Activated naive CD8-positive, alpha-beta T cell treated with anti-CD3 and anti-CD28 coated beads, Interleukin-2, amount 10 ng/mL, durations not matched to agents 7 days and 5 days (primary cell): ENCODE measurements around the gene WDR74. TPM values are rescaled to one million over a fixed set of nuclear protein-coding genes. Genes with fewer than 3 reads are reported as not detected.

Experiments
- ATAC-seq: fragments of 150-1000 bp; cut with Tn5 transposase; one replicate; pipeline ENCODE4 v1.10.0; 2021; ENCODE audit warnings: low read depth, moderate library complexity
- POLR2A ChIA-PET: fragments of 350-600 bp; sonication (Branson Sonifier 250); formaldehyde crosslinking; loops from one replicate; lab custom pipeline; 2021; ENCODE audit warnings: antibody characterized with exemption; lab: Charles Lee
- DNase-seq: peaks from one replicate; pipeline ENCODE4 v3.0.0; 2021
- H3K27ac Mint-ChIP-seq: one replicate; pipeline ENCODE4 v1.8.0; 2022; ENCODE audit warnings: mild to moderate bottlenecking, mixed read lengths
- H3K27me3 Mint-ChIP-seq: one replicate; pipeline ENCODE4 v1.8.0; 2022; ENCODE audit warnings: mild to moderate bottlenecking, moderate library complexity, mixed read lengths
- H3K36me3 Mint-ChIP-seq: one replicate; pipeline ENCODE4 v1.8.0; 2021; ENCODE audit warnings: mild to moderate bottlenecking, mixed read lengths
- H3K4me1 Mint-ChIP-seq: one replicate; pipeline ENCODE4 v1.8.0; 2021; ENCODE audit warnings: mixed read lengths
- H3K4me3 Mint-ChIP-seq: one replicate; pipeline ENCODE4 v1.8.0; 2022; ENCODE audit warnings: mild to moderate bottlenecking, moderate library complexity, mixed read lengths
- H3K9me3 Mint-ChIP-seq: one replicate; pipeline ENCODE4 v1.8.0; 2021; ENCODE audit warnings: mixed read lengths
- total RNA-seq, 2 experiments: library from RNA; stranded (reverse); gene quantifications; one replicate each; pipeline ENCODE4 v1.2.3, GENCODE V29; 2021

Gene WDR74
- 10 to 100 TPM; 75.2 to 78.0 TPM for total RNA-seq

DNA sequence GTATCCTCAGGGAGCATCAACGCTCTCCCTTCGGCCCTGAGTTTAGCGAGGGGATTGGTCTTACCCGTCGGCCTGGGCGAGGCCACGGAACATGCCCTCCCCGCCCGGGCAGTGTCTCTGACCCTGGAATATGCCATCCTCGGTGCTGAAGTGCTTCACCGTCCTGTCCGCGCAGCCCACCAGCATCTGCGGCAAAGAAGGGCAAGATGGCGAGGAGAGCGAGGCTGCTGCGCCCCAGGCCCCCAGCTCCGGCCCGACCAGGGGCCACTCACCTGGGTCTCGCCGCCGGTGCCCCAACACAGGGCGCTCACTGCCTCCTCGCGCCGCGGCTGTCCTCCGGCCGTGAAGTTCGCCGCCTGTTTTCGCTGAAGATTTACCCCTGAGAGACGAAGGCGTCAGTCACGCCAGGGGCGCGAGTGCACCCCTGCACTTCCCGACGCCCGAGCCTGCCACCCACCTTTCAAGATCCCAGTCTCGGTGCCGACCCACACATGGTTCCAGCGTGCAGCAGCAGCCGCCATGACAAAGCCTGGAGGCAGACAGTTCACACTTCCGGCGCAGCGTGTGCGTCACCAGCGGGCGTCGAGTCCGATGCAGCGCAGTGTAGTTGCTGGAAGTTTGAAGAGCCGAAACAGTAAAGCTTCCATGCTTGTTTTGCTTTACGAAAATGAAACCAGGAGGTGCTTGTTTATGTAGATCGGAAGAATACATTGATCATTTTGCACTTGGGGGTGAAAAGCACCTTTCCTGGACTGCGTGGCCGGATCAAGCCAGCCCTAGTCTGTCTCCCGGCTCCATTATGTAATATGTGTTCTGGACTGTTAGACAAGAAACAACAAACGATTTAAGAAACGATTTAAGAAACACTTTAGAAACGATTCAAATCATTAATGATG is at the start of gene WDR74:
TSS of gene WDR74 (minus strand) at position 541 of the 896 bp plus-strand sequence. CDS start at position 521, 20 bp downstream.
- ATAC-seq (peak; percentile 53), DNase-seq (peak; percentile 88)
- H3K36me3 Mint-ChIP-seq = peaks cover 12% of the 10 kb centered on the region
- no peak within 1 kb of the TSS for H3K4me3 Mint-ChIP-seq
- POLR2A ChIA-PET = interaction anchor here (0.6 to 4.2 kb wide), 26 partner anchors 7 to 1422 kb away, joined by 3 to 429 read pairs (median 22); partner anchors contain the start of genes B3GAT3, C11orf98, CSKMT and FERMT3
- H3K9me3 Mint-ChIP-seq = no peaks in the 10 kb centered on the region
- H3K4me1 Mint-ChIP-seq = peaks cover 26% of the 10 kb centered on the region
- no peak within 1 kb of the TSS for H3K27ac Mint-ChIP-seq
- H3K27me3 Mint-ChIP-seq = no peaks in the 10 kb centered on the region

DNA sequence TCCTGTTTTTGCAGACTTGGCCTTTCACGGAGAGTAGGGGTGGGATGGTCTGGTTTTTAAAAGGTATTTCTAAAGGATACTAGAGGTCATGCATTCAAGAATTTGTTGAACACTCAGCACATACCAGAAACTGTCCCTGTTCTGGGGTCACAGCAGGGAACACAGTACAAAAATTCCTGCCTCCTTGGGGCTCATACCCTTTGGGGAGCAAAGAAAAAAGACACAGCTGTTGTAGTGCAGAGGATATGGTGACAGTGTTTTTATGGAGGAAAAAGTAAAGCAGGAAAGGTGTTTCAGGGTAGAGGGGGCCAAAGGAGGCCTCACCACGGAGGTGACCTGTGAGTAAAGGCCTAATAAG is 49.7 kb upstream of the WDR74 start:
- no peaks in the 10 kb centered on the region for H3K9me3 Mint-ChIP-seq
- no peak for DNase-seq

DNA sequence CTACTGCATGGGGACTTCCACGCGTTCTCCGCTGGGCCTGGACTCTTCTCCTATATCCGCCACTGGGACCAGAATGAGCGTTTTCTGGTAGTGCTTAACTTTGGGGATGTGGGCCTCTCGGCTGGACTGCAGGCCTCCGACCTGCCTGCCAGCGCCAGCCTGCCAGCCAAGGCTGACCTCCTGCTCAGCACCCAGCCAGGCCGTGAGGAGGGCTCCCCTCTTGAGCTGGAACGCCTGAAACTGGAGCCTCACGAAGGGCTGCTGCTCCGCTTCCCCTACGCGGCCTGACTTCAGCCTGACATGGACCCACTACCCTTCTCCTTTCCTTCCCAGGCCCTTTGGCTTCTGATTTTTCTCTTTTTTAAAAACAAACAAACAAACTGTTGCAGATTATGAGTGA is 49.0 kb upstream of the WDR74 start:
- no peak for ATAC-seq
- POLR2A ChIA-PET = no interaction called here
- peaks cover 42% of the 10 kb centered on the region for H3K36me3 Mint-ChIP-seq
- H3K9me3 Mint-ChIP-seq = no peaks in the 10 kb centered on the region
- DNase-seq = no peak
- peaks cover 27% of the 10 kb centered on the region for H3K4me1 Mint-ChIP-seq
- no peak overlapping the region for H3K4me3 Mint-ChIP-seq
- peak overlapping the region; percentile 15 for H3K27ac Mint-ChIP-seq
- no peaks in the 10 kb centered on the region for H3K27me3 Mint-ChIP-seq

More for the DNA sequence above, 49.7 kb upstream of the WDR74 start:
- Mint-ChIP-seq H3K4me1 (peaks cover 20% of the 10 kb centered on the region), H3K4me3 (no peak overlapping the region), H3K27me3 (no peaks in the 10 kb centered on the region), H3K27ac (peak overlapping the region; percentile 9), H3K36me3 (peaks cover 35% of the 10 kb centered on the region)
- POLR2A ChIA-PET = interaction anchor here (0.9 to 1.4 kb wide), 2 partner anchors 34 to 48 kb away, joined by 3 to 5 read pairs; no protein-coding TSS in a partner anchor
- no peak for ATAC-seq

DNA sequence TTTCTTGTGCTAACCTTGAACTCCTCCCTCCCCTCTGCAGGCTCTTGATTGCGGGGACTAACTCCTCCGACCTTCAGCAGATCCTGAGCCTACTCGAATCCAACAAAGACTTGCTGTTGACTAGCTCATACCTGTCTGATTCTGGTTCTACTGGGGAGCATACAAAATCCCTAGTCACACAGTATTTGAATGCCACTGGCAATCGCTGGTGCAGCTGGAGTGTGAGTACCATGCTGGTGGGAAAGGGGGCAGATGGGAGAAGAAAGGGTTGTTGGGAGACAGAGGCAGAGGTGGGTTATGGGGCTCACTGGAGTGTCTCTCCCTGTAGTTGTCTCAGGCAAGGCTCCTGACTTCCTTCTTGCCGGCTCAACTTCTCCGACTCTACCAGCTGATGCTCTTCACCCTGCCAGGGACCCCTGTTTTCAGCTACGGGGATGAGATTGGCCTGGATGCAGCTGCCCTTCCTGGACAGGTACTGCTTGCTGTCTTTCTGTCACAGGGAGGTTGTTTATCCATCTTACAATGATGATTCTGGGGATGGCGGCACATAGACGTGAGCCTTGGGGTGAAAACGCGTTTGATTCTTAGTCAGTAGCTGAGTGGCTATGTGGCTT is 45.9 kb upstream of the WDR74 start:
- no peaks in the 10 kb centered on the region for H3K9me3 Mint-ChIP-seq
- H3K27ac Mint-ChIP-seq = peak overlapping the region; percentile 58
- POLR2A ChIA-PET = interaction anchor here (0.6 to 1.7 kb wide), 4 partner anchors 44 to 330 kb away, joined by 3 to 7 read pairs (median 4); no protein-coding TSS in a partner anchor
- ATAC-seq (no peak), DNase-seq (no peak)
- H3K4me1 Mint-ChIP-seq = peaks cover 37% of the 10 kb centered on the region
- H3K27me3 Mint-ChIP-seq = no peaks in the 10 kb centered on the region
- peaks cover 61% of the 10 kb centered on the region for H3K36me3 Mint-ChIP-seq
- peak overlapping the region; percentile 43 for H3K4me3 Mint-ChIP-seq

DNA sequence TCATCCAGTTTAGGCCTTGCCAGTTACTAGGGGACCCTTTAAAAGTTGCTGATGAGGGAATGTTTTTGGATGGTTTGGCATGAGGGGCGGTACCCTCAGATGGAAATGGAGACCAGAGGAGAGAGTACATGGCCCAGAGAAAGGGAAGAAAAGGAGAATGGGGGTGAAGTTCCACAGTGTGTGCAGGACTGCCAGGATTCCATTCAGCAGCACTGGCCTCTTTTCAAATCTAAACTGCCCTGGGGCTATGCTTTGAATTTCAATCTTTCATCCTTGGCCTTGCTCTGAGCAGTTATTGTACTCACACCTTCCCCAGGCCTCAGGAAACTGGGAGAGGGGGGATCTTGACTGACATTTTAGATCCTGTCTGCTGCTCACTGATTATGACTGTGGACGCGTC is 44.3 kb upstream of the WDR74 start:
- Mint-ChIP-seq H3K4me3 (peak overlapping the region; percentile 100), H3K4me1 (peaks cover 43% of the 10 kb centered on the region), H3K27ac (peak overlapping the region; percentile 100), H3K36me3 (peaks cover 54% of the 10 kb centered on the region), H3K9me3 (no peaks in the 10 kb centered on the region), H3K27me3 (no peaks in the 10 kb centered on the region)
- POLR2A ChIA-PET = interaction anchor here (1.0 to 6.2 kb wide), 4 partner anchors 22 to 95 kb away, joined by 4 to 117 read pairs (median 43); partner anchors contain the start of gene TMEM179B
- DNase-seq (no peak), ATAC-seq (no peak)

- Mint-ChIP-seq H3K4me1 (peaks cover 40% of the 10 kb centered on the region), H3K27ac (peak overlapping the region; percentile 100), H3K27me3 (no peaks in the 10 kb centered on the region), H3K4me3 (peak overlapping the region; percentile 100), H3K36me3 (peaks cover 52% of the 10 kb centered on the region), H3K9me3 (no peaks in the 10 kb centered on the region)
- no peak for ATAC-seq
- POLR2A ChIA-PET = interaction anchor here (0.6 to 6.2 kb wide), 8 partner anchors 21 to 681 kb away, joined by 3 to 117 read pairs (median 16); partner anchors contain the start of genes PLAAT2, STX5, TEX54 and TMEM179B
- no peak for DNase-seq
These were observed 43.6 kb upstream of the WDR74 start for GRCh38 chr11:62882788-62883501.

DNA sequence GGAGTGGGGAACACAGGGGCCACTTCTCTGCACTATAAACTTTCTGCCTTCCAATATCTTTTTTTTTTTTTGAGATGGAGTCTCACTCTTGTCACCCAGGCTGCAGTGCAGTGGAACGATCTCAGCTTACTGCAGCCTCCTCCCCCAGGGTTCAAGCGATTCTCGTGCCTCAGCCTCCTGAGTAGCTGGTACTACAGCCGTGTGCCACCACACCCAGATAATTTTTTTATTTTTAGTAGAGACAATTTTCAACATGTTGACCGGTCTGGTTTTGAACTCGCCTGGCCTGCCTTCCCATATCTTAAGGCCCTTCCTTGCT is 43.0 kb upstream of the WDR74 start:
- POLR2A ChIA-PET = interaction anchor here (0.6 to 6.2 kb wide), 14 partner anchors 8 to 681 kb away, joined by 3 to 117 read pairs (median 8); partner anchors contain the start of genes HNRNPUL2, PLAAT2, STX5 and TEX54
- Mint-ChIP-seq H3K4me3 (peak overlapping the region; percentile 100), H3K4me1 (peaks cover 40% of the 10 kb centered on the region), H3K27ac (peak overlapping the region; percentile 100), H3K27me3 (no peaks in the 10 kb centered on the region), H3K36me3 (peaks cover 50% of the 10 kb centered on the region), H3K9me3 (no peaks in the 10 kb centered on the region)
- DNase-seq (no peak), ATAC-seq (no peak)

DNA sequence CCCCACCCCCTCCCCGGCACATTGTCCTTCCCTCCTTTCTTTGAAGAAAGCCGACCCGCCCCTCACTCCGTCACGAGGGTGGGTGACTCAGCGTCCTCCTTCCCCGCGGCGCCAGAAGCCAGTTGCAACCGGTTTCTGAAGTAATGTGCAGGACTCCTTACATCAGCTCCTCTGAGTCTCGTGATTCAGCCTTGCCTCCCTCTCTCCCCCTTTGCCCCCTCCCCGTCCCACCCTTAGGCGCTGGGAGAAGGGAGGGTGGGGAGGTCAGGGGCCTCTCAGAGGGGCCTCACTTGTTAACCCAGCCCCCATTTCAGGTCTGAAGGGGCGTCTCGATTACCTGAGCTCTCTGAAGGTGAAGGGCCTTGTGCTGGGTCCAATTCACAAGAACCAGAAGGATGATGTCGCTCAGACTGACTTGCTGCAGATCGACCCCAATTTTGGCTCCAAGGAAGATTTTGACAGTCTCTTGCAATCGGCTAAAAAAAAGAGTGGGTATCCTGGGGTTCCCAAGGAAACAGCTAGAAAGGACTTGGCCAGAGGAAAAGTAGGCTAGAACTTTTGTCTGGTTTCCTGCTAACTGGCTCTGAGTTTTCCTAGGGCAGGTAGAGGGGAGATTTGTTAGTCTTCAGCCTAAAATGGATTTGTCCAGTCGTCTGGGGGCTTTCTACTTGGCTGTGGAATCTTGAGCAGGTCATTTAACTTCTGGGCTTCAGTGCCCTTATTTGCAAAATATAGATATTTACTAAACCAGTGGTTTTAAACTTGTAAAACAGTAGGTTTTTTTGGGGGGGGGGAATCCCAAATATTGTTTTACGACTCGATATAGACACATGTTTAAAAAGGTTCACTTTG is 42.4 kb upstream of the WDR74 start:
- Mint-ChIP-seq H3K4me1 (peaks cover 40% of the 10 kb centered on the region), H3K27me3 (no peaks in the 10 kb centered on the region), H3K9me3 (no peaks in the 10 kb centered on the region), H3K36me3 (peaks cover 47% of the 10 kb centered on the region), H3K27ac (peak overlapping the region; percentile 100), H3K4me3 (peak overlapping the region; percentile 100)
- POLR2A ChIA-PET = interaction anchor here (0.6 to 6.2 kb wide), 48 partner anchors 8 to 1349 kb away, joined by 3 to 117 read pairs (median 5); partner anchors contain the start of genes B3GAT3, EEF1G, GNG3 and HNRNPUL2
- ATAC-seq = peak; percentile 58
- DNase-seq = peak; percentile 91

DNA sequence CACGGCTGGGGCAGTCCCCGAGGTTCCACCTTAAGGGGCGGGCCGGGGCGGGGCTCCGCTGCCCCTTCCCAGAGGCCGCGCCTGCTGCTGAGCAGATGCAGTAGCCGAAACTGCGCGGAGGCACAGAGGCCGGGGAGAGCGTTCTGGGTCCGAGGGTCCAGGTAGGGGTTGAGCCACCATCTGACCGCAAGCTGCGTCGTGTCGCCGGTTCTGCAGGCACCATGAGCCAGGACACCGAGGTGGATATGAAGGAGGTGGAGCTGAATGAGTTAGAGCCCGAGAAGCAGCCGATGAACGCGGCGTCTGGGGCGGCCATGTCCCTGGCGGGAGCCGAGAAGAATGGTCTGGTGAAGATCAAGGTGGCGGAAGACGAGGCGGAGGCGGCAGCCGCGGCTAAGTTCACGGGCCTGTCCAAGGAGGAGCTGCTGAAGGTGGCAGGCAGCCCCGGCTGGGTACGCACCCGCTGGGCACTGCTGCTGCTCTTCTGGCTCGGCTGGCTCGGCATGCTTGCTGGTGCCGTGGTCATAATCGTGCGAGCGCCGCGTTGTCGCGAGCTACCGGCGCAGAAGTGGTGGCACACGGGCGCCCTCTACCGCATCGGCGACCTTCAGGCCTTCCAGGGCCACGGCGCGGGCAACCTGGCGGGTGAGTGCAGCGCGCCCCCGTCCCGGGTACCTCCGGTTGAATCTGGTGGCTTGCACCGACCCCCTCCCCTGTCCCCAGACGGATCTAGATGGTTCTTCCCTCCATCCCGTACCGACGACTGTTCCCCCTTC is 41.6 kb upstream of the WDR74 start, which contains the start of gene SLC3A2:
TSS of gene SLC3A2 (plus strand) at position 94 of the 776 bp plus-strand sequence. CDS start at position 222, 128 bp downstream.
- Mint-ChIP-seq H3K27ac (peak within 1 kb of the TSS; percentile 100), H3K4me3 (peak within 1 kb of the TSS; percentile 100), H3K4me1 (peaks cover 40% of the 10 kb centered on the region), H3K9me3 (no peaks in the 10 kb centered on the region), H3K27me3 (no peaks in the 10 kb centered on the region), H3K36me3 (peaks cover 42% of the 10 kb centered on the region)
- DNase-seq = peak; percentile 93
- POLR2A ChIA-PET = interaction anchor here (0.6 to 6.2 kb wide), 48 partner anchors 8 to 1350 kb away, joined by 3 to 117 read pairs (median 5); partner anchors contain the start of genes B3GAT3, EEF1G, GNG3 and HNRNPUL2
- peak; percentile 83 for ATAC-seq

DNA sequence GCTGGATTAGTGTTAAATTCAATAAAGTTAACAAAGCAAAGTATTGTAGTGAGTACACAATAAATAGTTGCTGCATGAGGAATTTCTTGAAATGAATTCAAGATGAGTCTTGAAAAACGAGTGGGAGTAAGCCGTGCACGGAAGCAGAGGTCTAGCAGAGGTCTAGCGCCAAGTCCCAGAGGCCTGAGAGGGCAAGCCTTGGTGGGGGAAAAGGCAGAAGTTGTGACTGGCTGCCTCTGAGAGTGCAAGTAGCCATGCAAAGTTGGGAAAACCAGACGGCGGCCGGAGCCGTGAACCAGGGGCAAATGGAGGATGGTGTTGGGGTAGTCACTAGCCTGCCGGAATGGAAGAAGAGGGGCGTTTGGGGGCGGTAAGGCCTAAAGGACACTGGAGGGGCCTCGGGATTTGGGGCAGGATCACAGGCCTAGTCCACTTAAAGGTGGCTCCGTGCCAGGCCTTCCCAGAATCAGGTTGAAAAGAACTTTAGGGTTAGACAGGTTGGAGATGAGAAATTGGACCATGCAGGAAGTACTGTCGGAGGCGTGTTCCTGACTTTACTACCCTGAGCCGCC is 40.9 kb upstream of the WDR74 start:
- no peaks in the 10 kb centered on the region for H3K27me3 Mint-ChIP-seq

More for the DNA sequence above, 40.9 kb upstream of the WDR74 start:
- DNase-seq = peak; percentile 64
- H3K9me3 Mint-ChIP-seq = no peaks in the 10 kb centered on the region
- H3K27ac Mint-ChIP-seq = peak overlapping the region; percentile 100
- peak overlapping the region; percentile 100 for H3K4me3 Mint-ChIP-seq
- ATAC-seq = peak; percentile 3
- H3K36me3 Mint-ChIP-seq = peaks cover 36% of the 10 kb centered on the region
- POLR2A ChIA-PET = interaction anchor here (0.9 to 6.2 kb wide), 23 partner anchors 10 to 478 kb away, joined by 3 to 117 read pairs (median 6); partner anchors contain the start of genes HNRNPUL2, LBHD1, MTA2 and NXF1
- H3K4me1 Mint-ChIP-seq = peaks cover 35% of the 10 kb centered on the region
